HepG2 (cell line): ENCODE data around the gene MNAT1. TPM values are rescaled to one million over a fixed set of nuclear protein-coding genes. Genes with fewer than 3 reads are reported as not detected.

Source experiments
- CHD2 ChIP-seq: IDR thresholded peaks from 2 replicates; pipeline ENCODE4 v1.6.1; 2011; ENCODE audit warnings: low read depth, low read length, improper control_type of control experiment
- HNF1B ChIP-seq: sonication (generic); formaldehyde crosslinking; IDR thresholded peaks from 2 replicates; pipeline ENCODE4 v1.5.1; 2020; ENCODE audit warnings: mild to moderate bottlenecking, moderate library complexity, missing genetic modification reagents
- MTF1 ChIP-seq: sonication (generic); formaldehyde crosslinking; IDR thresholded peaks from 2 replicates; pipeline ENCODE4 v1.5.0; 2020; ENCODE audit warnings: missing genetic modification reagents
- MXD4 ChIP-seq: IDR thresholded peaks from 2 replicates; pipeline ENCODE4 v1.6.1; 2016; ENCODE audit warnings: mild to moderate bottlenecking, missing biosample characterization, missing genetic modification reagents
- NONO ChIP-seq, 2 experiments: fragments of 450-650 bp in 1 of 2; sonication (generic) in 1 of 2; formaldehyde crosslinking in 1 of 2; IDR thresholded peaks in 1 of 2; conservative IDR thresholded peaks in 1 of 2; 2 replicates each; pipeline versions ENCODE4 v1.6.1 to v1.8.0; 2017 to 2022; ENCODE audit warnings: mild to moderate bottlenecking in 1 of 2, missing genetic modification reagents in 1 of 2, moderate library complexity in 1 of 2
- RBAK ChIP-seq: sonication (generic); formaldehyde crosslinking; IDR thresholded peaks from 2 replicates; pipeline ENCODE4 v1.5.1; 2020; ENCODE audit warnings: mild to moderate bottlenecking, missing genetic modification reagents
- SYNCRIP ChIP-seq: fragments of 200-400 bp; formaldehyde crosslinking; IDR thresholded peaks from 2 replicates; pipeline ENCODE4 v1.6.1; 2018; ENCODE audit warnings: mild to moderate bottlenecking, low read depth, low read length; ENCODE audit not compliant: insufficient read depth
- ZHX1 ChIP-seq: sonication (generic); formaldehyde crosslinking; IDR thresholded peaks from 2 replicates; pipeline ENCODE4 v1.8.1; 2022; ENCODE audit warnings: low read depth, mild to moderate bottlenecking, missing genetic modification reagents
- ZNF12 ChIP-seq: sonication (generic); formaldehyde crosslinking; IDR thresholded peaks from 2 replicates; pipeline ENCODE4 v1.5.0; 2020; ENCODE audit warnings: missing genetic modification reagents
- ZNF136 ChIP-seq: sonication (generic); formaldehyde crosslinking; IDR thresholded peaks from 2 replicates; pipeline ENCODE4 v1.8.1; 2022; ENCODE audit warnings: low read depth, mild to moderate bottlenecking, moderate library complexity, missing genetic modification reagents
- ZNF530 ChIP-seq: sonication (generic); formaldehyde crosslinking; IDR thresholded peaks from 2 replicates; pipeline ENCODE4 v1.5.0; 2020; ENCODE audit warnings: low read depth, mild to moderate bottlenecking, missing genetic modification reagents
- ZNF570 ChIP-seq: sonication (generic); formaldehyde crosslinking; IDR thresholded peaks from 2 replicates; pipeline ENCODE4 v1.4.0; 2020; ENCODE audit warnings: mild to moderate bottlenecking, missing genetic modification reagents, borderline replicate concordance
- ZNF607 ChIP-seq: sonication (generic); formaldehyde crosslinking; IDR thresholded peaks from 2 replicates; pipeline ENCODE4 v1.5.1; 2020; ENCODE audit warnings: missing genetic modification reagents, mild to moderate bottlenecking, borderline replicate concordance
- polyA plus RNA-seq, 8 experiments: library from polyadenylated mRNA; depleted of rRNA in 3 of 8; stranded (reverse) in 7 of 8; unstranded in 1 of 8; fragments of >200 nt; fragmentation: Illumina TruSeq in 4 of 8; extraction: Trizol in 4 of 8; gene quantifications; 2 replicates each; pipeline versions ENCODE4 v1.2.1 to v1.2.3, GENCODE V29; 2011 to 2016; ENCODE audit warnings: low read depth in 4 of 8, missing spikeins in 1 of 8, mixed read lengths in 1 of 8; ENCODE audit not compliant: insufficient read depth in 1 of 8
- total RNA-seq, 5 experiments: library from RNA; depleted of rRNA; stranded (reverse); fragments of >200 nt; fragmentation: Illumina TruSeq; extraction: Trizol; gene quantifications; 2 replicates each; pipeline ENCODE4 v1.2.3, GENCODE V29; 2016; ENCODE audit warnings: low read depth in 1 of 5
- TF ChIP-seq, protein P1 (sequence below): sonication (generic); formaldehyde crosslinking; IDR thresholded peaks from 2 replicates; pipeline ENCODE4 v1.4.0; 2020; ENCODE audit warnings: missing genetic modification reagents, mild to moderate bottlenecking, borderline replicate concordance
- TF ChIP-seq, protein P2 (sequence below): sonication (generic); formaldehyde crosslinking; IDR thresholded peaks from 2 replicates; pipeline ENCODE4 v1.5.0; 2020; ENCODE audit warnings: missing genetic modification reagents
- TF ChIP-seq, protein P3 (sequence below): sonication (generic); formaldehyde crosslinking; IDR thresholded peaks from 2 replicates; pipeline ENCODE4 v1.4.0; 2020; ENCODE audit warnings: missing genetic modification reagents, borderline replicate concordance

The MNAT1 gene
- total and polyA plus RNA-seq, 2 of the 13 experiments (the other 11 are each of a cell fraction or from before 2014, with no cell fraction given): 49.2 to 94.8 TPM

- TF ChIP-seq, protein P1, sequence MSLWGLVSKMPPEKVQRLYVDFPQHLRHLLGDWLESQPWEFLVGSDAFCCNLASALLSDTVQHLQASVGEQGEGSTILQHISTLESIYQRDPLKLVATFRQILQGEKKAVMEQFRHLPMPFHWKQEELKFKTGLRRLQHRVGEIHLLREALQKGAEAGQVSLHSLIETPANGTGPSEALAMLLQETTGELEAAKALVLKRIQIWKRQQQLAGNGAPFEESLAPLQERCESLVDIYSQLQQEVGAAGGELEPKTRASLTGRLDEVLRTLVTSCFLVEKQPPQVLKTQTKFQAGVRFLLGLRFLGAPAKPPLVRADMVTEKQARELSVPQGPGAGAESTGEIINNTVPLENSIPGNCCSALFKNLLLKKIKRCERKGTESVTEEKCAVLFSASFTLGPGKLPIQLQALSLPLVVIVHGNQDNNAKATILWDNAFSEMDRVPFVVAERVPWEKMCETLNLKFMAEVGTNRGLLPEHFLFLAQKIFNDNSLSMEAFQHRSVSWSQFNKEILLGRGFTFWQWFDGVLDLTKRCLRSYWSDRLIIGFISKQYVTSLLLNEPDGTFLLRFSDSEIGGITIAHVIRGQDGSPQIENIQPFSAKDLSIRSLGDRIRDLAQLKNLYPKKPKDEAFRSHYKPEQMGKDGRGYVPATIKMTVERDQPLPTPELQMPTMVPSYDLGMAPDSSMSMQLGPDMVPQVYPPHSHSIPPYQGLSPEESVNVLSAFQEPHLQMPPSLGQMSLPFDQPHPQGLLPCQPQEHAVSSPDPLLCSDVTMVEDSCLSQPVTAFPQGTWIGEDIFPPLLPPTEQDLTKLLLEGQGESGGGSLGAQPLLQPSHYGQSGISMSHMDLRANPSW (CRISPR knock-in tag): no peak
- TF ChIP-seq ZNF607 (no peak), CHD2 (no peak), NONO (IDR thresholded peaks at IDR 0.05) (no peak), NONO (CRISPR knock-in tag; conservative IDR thresholded peaks at IDR 0.05) (no peak), ZHX1 (CRISPR knock-in tag) (no peak), HNF1B (no peak), SYNCRIP (no peak), MTF1 (CRISPR knock-in tag) (no peak), ZNF530 (CRISPR knock-in tag) (no peak), ZNF136 (no peak), ZNF12 (CRISPR knock-in tag) (no peak), RBAK (CRISPR knock-in tag) (no peak), ZNF570 (CRISPR knock-in tag) (no peak), MXD4 (CRISPR knock-in tag) (no peak)
- TF ChIP-seq, protein P2, sequence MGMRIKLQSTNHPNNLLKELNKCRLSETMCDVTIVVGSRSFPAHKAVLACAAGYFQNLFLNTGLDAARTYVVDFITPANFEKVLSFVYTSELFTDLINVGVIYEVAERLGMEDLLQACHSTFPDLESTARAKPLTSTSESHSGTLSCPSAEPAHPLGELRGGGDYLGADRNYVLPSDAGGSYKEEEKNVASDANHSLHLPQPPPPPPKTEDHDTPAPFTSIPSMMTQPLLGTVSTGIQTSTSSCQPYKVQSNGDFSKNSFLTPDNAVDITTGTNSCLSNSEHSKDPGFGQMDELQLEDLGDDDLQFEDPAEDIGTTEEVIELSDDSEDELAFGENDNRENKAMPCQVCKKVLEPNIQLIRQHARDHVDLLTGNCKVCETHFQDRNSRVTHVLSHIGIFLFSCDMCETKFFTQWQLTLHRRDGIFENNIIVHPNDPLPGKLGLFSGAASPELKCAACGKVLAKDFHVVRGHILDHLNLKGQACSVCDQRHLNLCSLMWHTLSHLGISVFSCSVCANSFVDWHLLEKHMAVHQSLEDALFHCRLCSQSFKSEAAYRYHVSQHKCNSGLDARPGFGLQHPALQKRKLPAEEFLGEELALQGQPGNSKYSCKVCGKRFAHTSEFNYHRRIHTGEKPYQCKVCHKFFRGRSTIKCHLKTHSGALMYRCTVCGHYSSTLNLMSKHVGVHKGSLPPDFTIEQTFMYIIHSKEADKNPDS: no peak
- TF ChIP-seq, protein P3, sequence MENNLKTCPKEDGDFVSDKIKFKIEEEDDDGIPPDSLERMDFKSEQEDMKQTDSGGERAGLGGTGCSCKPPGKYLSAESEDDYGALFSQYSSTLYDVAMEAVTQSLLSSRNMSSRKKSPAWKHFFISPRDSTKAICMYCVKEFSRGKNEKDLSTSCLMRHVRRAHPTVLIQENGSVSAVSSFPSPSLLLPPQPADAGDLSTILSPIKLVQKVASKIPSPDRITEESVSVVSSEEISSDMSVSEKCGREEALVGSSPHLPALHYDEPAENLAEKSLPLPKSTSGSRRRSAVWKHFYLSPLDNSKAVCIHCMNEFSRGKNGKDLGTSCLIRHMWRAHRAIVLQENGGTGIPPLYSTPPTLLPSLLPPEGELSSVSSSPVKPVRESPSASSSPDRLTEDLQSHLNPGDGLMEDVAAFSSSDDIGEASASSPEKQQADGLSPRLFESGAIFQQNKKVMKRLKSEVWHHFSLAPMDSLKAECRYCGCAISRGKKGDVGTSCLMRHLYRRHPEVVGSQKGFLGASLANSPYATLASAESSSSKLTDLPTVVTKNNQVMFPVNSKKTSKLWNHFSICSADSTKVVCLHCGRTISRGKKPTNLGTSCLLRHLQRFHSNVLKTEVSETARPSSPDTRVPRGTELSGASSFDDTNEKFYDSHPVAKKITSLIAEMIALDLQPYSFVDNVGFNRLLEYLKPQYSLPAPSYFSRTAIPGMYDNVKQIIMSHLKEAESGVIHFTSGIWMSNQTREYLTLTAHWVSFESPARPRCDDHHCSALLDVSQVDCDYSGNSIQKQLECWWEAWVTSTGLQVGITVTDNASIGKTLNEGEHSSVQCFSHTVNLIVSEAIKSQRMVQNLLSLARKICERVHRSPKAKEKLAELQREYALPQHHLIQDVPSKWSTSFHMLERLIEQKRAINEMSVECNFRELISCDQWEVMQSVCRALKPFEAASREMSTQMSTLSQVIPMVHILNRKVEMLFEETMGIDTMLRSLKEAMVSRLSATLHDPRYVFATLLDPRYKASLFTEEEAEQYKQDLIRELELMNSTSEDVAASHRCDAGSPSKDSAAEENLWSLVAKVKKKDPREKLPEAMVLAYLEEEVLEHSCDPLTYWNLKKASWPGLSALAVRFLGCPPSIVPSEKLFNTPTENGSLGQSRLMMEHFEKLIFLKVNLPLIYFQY: no peak
Observed at GRCh38 chr14:60819575-60819974, 85.0 kb downstream of the MNAT1 start (continued).
